Fibroblast of lung (primary cell): ENCODE data around the gene REM1.

ENCODE experiments used
- CTCF ChIP-seq, 2 donors: IDR thresholded peaks in 1 of 2; conservative IDR thresholded peaks in 1 of 2; 1 replicate in 1 of 2; 2 replicates in 1 of 2; pipeline ENCODE4 v1.5.1; 2011 to 2012; ENCODE audit warnings: low read length in 2 of 2, control low read depth in 1 of 2, inconsistent platforms in 1 of 2, low read depth in 1 of 2, mild to moderate bottlenecking in 1 of 2
- EZH2 ChIP-seq: IDR thresholded peaks from 2 replicates; pipeline ENCODE4 v1.5.1; 2012; ENCODE audit warnings: low read length, control low read depth, mild to moderate bottlenecking; ENCODE audit errors: missing control alignments

DNA sequence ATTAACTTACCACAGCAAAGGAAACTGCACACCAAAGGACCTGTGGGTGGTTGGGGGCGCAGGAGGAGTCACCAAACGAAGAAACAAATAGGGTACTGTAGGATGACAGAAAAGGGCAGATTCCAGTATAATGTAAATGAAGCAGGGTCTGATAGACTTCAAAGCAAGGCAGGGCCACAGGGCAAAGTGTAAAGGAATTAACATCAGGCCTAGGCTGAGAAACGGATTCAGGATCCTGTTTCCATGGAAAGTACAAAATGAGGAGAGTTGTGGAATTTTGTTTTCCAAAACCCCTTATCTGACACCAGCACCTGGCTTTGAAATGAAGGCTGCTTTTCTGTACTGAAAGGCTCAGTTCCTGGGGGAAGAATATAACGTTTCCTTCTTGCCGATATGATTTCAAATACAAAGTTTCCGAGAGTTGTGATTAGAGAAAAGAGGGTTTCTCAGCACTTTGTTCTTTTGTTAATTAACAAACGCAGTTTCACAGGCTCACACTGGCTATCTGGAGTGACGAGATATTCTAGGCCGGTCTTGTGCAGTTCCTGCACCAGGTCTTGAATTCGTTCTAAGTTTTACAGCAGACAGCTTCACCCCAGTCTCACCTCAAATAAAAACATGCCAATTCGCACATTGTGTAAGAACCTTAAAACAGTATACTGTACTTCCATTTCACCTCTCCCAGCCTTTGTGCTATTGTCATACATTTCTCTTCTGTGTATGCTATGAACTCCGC, 28.8 kb upstream of the REM1 start:
- no peak for TF ChIP-seq CTCF (conservative IDR thresholded peaks at IDR 0.05 in 1 of 2, IDR thresholded peaks at IDR 0.05 in 1 of 2; ENCODE audit: low read depth in 1 of 2, low read length in 2 of 2)
- no peak for TF ChIP-seq EZH2
